ENCODE data around the gene FLRT1.

The FLRT1 gene

GRCh38 chr11:64068705-64069400, 33.1 kb downstream of the FLRT1 start:
- H3K9me3 ChIP-seq (ENCODE audit: control insufficient read depth, low read length) = no peaks in the 10 kb centered on the region
- H3K27me3 ChIP-seq (ENCODE audit: control insufficient read depth, insufficient read depth, low read length) = peaks cover 3% of the 10 kb centered on the region
- no peaks in the 10 kb centered on the region for H3K4me1 ChIP-seq (ENCODE audit: control insufficient read depth, insufficient read depth, low read length)
- no peak overlapping the region for H3K9ac ChIP-seq (ENCODE audit: low read length)
- H3K4me3 ChIP-seq (ENCODE audit: low read length) = no peak overlapping the region
- no peaks in the 10 kb centered on the region for H3K36me3 ChIP-seq (ENCODE audit: control insufficient read depth, insufficient read depth, low read length)

- H3K36me3 ChIP-seq (ENCODE audit: control insufficient read depth, insufficient read depth, low read length) = no peaks in the 10 kb centered on the region
- H3K9me3 ChIP-seq (ENCODE audit: control insufficient read depth, low read length) = no peaks in the 10 kb centered on the region
- H3K27me3 ChIP-seq (ENCODE audit: control insufficient read depth, insufficient read depth, low read length) = peaks cover 3% of the 10 kb centered on the region
- no peak overlapping the region for H3K4me3 ChIP-seq (ENCODE audit: low read length)
- H3K4me1 ChIP-seq (ENCODE audit: control insufficient read depth, insufficient read depth, low read length) = no peaks in the 10 kb centered on the region
- H3K9ac ChIP-seq (ENCODE audit: low read length) = no peak overlapping the region
These were observed 33.9 kb downstream of the FLRT1 start for GRCh38 chr11:64069401-64070313.

- Histone ChIP-seq H3K27me3 (ENCODE audit: control insufficient read depth, insufficient read depth, low read length) (peaks cover 3% of the 10 kb centered on the region), H3K36me3 (ENCODE audit: control insufficient read depth, insufficient read depth, low read length) (no peaks in the 10 kb centered on the region), H3K4me1 (ENCODE audit: control insufficient read depth, insufficient read depth, low read length) (no peaks in the 10 kb centered on the region), H3K9me3 (ENCODE audit: control insufficient read depth, low read length) (no peaks in the 10 kb centered on the region), H3K9ac (ENCODE audit: low read length) (no peak overlapping the region), H3K4me3 (ENCODE audit: low read length) (no peak overlapping the region)
These were observed 34.6 kb downstream of the FLRT1 start for GRCh38 chr11:64070314-64070681.

- H3K4me1 ChIP-seq (ENCODE audit: control insufficient read depth, insufficient read depth, low read length) = no peaks in the 10 kb centered on the region
- H3K4me3 ChIP-seq (ENCODE audit: low read length) = no peak overlapping the region
- no peaks in the 10 kb centered on the region for H3K9me3 ChIP-seq (ENCODE audit: control insufficient read depth, low read length)
- peaks cover 3% of the 10 kb centered on the region for H3K27me3 ChIP-seq (ENCODE audit: control insufficient read depth, insufficient read depth, low read length)
- H3K9ac ChIP-seq (ENCODE audit: low read length) = no peak overlapping the region
- H3K36me3 ChIP-seq (ENCODE audit: control insufficient read depth, insufficient read depth, low read length) = no peaks in the 10 kb centered on the region
These were observed 36.1 kb downstream of the FLRT1 start for GRCh38 chr11:64071849-64072248.

- H3K36me3 ChIP-seq (ENCODE audit: control insufficient read depth, insufficient read depth, low read length) = no peaks in the 10 kb centered on the region
- no peaks in the 10 kb centered on the region for H3K4me1 ChIP-seq (ENCODE audit: control insufficient read depth, insufficient read depth, low read length)
- H3K9me3 ChIP-seq (ENCODE audit: control insufficient read depth, low read length) = no peaks in the 10 kb centered on the region
- H3K9ac ChIP-seq (ENCODE audit: low read length) = no peak overlapping the region
- no peak overlapping the region for H3K4me3 ChIP-seq (ENCODE audit: low read length)
- peaks cover 3% of the 10 kb centered on the region for H3K27me3 ChIP-seq (ENCODE audit: control insufficient read depth, insufficient read depth, low read length)
These were observed 36.7 kb downstream of the FLRT1 start for GRCh38 chr11:64072403-64072802.

- Histone ChIP-seq H3K4me1 (ENCODE audit: control insufficient read depth, insufficient read depth, low read length) (no peaks in the 10 kb centered on the region), H3K9ac (ENCODE audit: low read length) (no peak overlapping the region), H3K36me3 (ENCODE audit: control insufficient read depth, insufficient read depth, low read length) (no peaks in the 10 kb centered on the region), H3K9me3 (ENCODE audit: control insufficient read depth, low read length) (no peaks in the 10 kb centered on the region), H3K27me3 (ENCODE audit: control insufficient read depth, insufficient read depth, low read length) (peaks cover 3% of the 10 kb centered on the region), H3K4me3 (ENCODE audit: low read length) (no peak overlapping the region)
These were observed 37.1 kb downstream of the FLRT1 start for GRCh38 chr11:64072871-64073270.

GRCh38 chr11:64073542-64073941, 37.8 kb downstream of the FLRT1 start:
- Histone ChIP-seq H3K27me3 (ENCODE audit: control insufficient read depth, insufficient read depth, low read length) (peaks cover 3% of the 10 kb centered on the region), H3K36me3 (ENCODE audit: control insufficient read depth, insufficient read depth, low read length) (no peaks in the 10 kb centered on the region), H3K9ac (ENCODE audit: low read length) (no peak overlapping the region), H3K4me1 (ENCODE audit: control insufficient read depth, insufficient read depth, low read length) (no peaks in the 10 kb centered on the region), H3K9me3 (ENCODE audit: control insufficient read depth, low read length) (no peaks in the 10 kb centered on the region), H3K4me3 (ENCODE audit: low read length) (no peak overlapping the region)

- Histone ChIP-seq H3K9me3 (ENCODE audit: control insufficient read depth, low read length) (no peaks in the 10 kb centered on the region), H3K4me1 (ENCODE audit: control insufficient read depth, insufficient read depth, low read length) (no peaks in the 10 kb centered on the region), H3K36me3 (ENCODE audit: control insufficient read depth, insufficient read depth, low read length) (no peaks in the 10 kb centered on the region), H3K9ac (ENCODE audit: low read length) (no peak overlapping the region), H3K4me3 (ENCODE audit: low read length) (no peak overlapping the region), H3K27me3 (ENCODE audit: control insufficient read depth, insufficient read depth, low read length) (peaks cover 2% of the 10 kb centered on the region)
These were observed 38.5 kb downstream of the FLRT1 start for GRCh38 chr11:64074239-64074638.

GRCh38 chr11:64076758-64077157, 41.0 kb downstream of the FLRT1 start:
- Histone ChIP-seq H3K36me3 (ENCODE audit: control insufficient read depth, insufficient read depth, low read length) (no peaks in the 10 kb centered on the region), H3K9ac (ENCODE audit: low read length) (no peak overlapping the region), H3K4me1 (ENCODE audit: control insufficient read depth, insufficient read depth, low read length) (no peaks in the 10 kb centered on the region), H3K4me3 (ENCODE audit: low read length) (no peak overlapping the region), H3K9me3 (ENCODE audit: control insufficient read depth, low read length) (no peaks in the 10 kb centered on the region), H3K27me3 (ENCODE audit: control insufficient read depth, insufficient read depth, low read length) (no peaks in the 10 kb centered on the region)

GRCh38 chr11:64077607-64078006, 41.9 kb downstream of the FLRT1 start:
- Histone ChIP-seq H3K27me3 (ENCODE audit: control insufficient read depth, insufficient read depth, low read length) (no peaks in the 10 kb centered on the region), H3K36me3 (ENCODE audit: control insufficient read depth, insufficient read depth, low read length) (no peaks in the 10 kb centered on the region), H3K4me3 (ENCODE audit: low read length) (no peak overlapping the region), H3K9me3 (ENCODE audit: control insufficient read depth, low read length) (no peaks in the 10 kb centered on the region), H3K4me1 (ENCODE audit: control insufficient read depth, insufficient read depth, low read length) (no peaks in the 10 kb centered on the region), H3K9ac (ENCODE audit: low read length) (no peak overlapping the region)

- Histone ChIP-seq H3K9ac (ENCODE audit: low read length) (no peak overlapping the region), H3K36me3 (ENCODE audit: control insufficient read depth, insufficient read depth, low read length) (no peaks in the 10 kb centered on the region), H3K4me1 (ENCODE audit: control insufficient read depth, insufficient read depth, low read length) (no peaks in the 10 kb centered on the region), H3K9me3 (ENCODE audit: control insufficient read depth, low read length) (no peaks in the 10 kb centered on the region), H3K4me3 (ENCODE audit: low read length) (no peak overlapping the region), H3K27me3 (ENCODE audit: control insufficient read depth, insufficient read depth, low read length) (no peaks in the 10 kb centered on the region)
These were observed 42.6 kb downstream of the FLRT1 start for GRCh38 chr11:64078284-64078683.

- Histone ChIP-seq H3K4me1 (ENCODE audit: control insufficient read depth, insufficient read depth, low read length) (no peaks in the 10 kb centered on the region), H3K9me3 (ENCODE audit: control insufficient read depth, low read length) (no peaks in the 10 kb centered on the region), H3K27me3 (ENCODE audit: control insufficient read depth, insufficient read depth, low read length) (no peaks in the 10 kb centered on the region), H3K4me3 (ENCODE audit: low read length) (no peak overlapping the region), H3K9ac (ENCODE audit: low read length) (no peak overlapping the region), H3K36me3 (ENCODE audit: control insufficient read depth, insufficient read depth, low read length) (no peaks in the 10 kb centered on the region)
These were observed 43.2 kb downstream of the FLRT1 start for GRCh38 chr11:64078905-64079304.

Measured in mucosa of stomach (tissue), 1 donor.